Measurements from ENCODE around the gene AGXT. TPM values are rescaled to one million over a fixed set of nuclear protein-coding genes. Genes with fewer than 3 reads are reported as not detected.

AGXT gene
- total RNA-seq, 4 donors from 2014 or later = 1.5 TPM; not detected in 3

DNA sequence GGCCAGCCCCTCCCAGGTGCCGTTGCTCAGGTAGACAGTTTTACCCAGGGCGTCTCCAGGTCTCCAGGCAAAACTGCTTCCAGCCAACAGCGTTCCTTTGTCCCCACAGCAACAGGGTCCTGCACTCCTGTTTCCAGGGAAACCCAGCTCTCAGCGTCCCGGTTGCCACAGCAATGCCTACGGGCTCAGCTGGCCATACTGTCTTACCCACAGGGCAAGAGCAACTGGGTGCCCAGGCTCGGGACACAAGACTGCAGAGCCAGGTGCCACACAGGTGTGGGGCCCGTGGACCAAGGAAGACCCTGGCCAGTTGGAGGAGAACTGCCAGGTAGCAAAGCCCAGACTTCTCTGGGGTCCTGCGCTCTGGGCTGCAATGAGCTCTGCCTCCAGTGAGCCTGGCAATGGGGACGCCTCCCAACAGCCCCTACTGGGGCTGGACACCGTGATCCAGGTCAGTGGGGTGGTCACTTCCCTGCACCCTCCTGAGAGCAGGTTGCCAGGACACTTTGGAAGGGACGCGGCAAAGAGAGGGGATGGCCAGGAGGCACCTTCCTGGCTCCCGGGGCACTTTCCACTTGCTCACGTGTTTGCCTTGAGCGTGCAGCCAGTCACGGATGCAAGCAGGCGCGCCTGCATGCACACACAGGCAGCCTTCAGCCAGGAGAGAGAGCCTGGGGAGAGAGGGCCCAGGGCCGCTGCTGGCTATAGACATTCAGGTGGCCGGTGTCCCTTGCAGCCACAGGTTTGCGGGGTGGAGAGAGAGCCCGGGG is 37.7 kb downstream of the AGXT start, which contains the start of gene CROCC2:
CROCC2 (plus strand) TSS at position 196 of the 770 bp plus-strand sequence; CDS start at position 374, 178 bp downstream.
- H3K4me1 ChIP-seq = no peaks in the 10 kb centered on the region
- H3K36me3 ChIP-seq = no peaks in the 10 kb centered on the region
- no peak within 1 kb of the TSS for H3K27ac ChIP-seq
- H3K9me3 ChIP-seq = no peaks in the 10 kb centered on the region
- no peaks in the 10 kb centered on the region for H3K27me3 ChIP-seq
- H3K4me3 ChIP-seq = no peak within 1 kb of the TSS
- DNase-seq = no peak
- TF ChIP-seq POLR2A (IDR thresholded peaks at IDR 0.05) = no peak
- no peak for TF ChIP-seq CTCF (IDR thresholded peaks at IDR 0.05)

DNA sequence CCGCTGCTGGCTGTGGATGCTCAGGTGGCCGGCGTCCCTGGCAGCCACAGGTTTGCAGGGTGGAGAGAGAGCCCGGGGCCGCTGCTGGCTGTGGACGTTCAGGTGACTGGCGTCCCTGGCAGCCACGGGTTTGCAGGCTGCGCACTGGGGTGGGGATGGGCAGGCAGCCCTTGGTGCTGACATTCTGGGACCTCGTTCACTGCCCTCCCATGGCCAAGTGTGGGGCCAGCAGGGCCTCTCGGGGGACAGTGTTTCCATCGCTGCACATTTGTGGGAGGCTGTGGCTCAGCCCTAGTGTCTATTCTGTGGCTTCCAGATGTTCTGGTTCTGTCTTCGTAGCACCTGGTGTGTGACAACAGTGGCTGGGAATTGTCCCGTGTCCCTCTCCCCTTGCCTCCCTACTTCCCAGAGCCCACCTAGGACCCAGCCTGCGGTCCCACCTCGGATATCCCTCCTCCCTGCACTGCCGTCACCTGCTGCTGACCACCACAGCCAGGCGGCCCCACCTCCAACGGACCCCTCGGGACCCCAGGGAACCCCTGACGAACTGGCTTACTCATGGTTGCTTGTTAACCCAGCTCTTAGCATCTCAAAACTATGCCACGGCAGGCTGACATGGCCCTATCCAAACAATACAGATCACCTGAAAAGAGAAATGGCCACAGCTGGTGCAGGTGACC is 38.4 kb downstream of the AGXT start:
- H3K27me3 ChIP-seq = no peaks in the 10 kb centered on the region
- TF ChIP-seq POLR2A (IDR thresholded peaks at IDR 0.05) = no peak
- no peak for TF ChIP-seq CTCF (IDR thresholded peaks at IDR 0.05)
- H3K9me3 ChIP-seq = no peaks in the 10 kb centered on the region
- H3K4me1 ChIP-seq = no peaks in the 10 kb centered on the region
- no peak overlapping the region for H3K4me3 ChIP-seq
- H3K36me3 ChIP-seq = no peaks in the 10 kb centered on the region
- H3K27ac ChIP-seq = no peak overlapping the region
- DNase-seq = no peak

DNA sequence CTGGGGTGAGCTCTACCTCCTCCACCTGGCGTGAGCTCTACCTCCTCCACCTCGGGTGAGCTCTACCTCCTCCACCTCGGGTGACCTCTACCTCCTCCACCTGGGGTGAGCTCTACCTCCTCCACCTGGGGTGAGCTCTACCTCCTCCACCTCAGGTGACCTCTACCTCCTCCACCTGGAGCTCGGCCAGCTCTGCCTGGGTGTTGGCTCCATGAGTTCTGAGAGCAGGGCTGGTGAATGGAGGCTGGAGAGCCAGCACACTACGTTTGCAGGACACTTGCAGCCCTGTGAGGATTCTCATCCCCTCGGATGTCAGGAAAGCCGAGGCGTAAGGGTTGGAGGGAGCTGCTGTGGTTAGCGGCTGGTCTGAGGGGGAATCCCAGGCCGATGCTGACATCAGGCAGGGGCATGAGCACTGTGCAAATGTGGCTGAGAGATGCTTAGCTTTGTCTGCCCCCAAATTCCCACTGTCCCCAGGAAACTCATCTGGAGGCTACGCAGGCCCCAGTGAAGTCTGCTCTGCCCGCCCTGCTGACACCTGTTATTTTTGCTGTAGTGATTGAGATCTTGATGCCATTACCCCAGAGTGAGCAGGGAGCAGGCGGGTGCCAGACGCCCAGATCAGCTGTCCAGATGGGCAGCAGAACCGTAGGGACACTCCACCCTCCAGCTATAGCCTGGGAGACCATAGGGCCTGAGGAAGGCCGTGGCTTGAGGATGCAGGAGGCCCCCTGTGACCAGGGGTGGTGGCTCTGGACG is 40.8 kb downstream of the AGXT start:
- DNase-seq = no peak
- Histone ChIP-seq H3K27ac (no peak overlapping the region), H3K9me3 (no peaks in the 10 kb centered on the region), H3K4me1 (peaks cover 0 to 5% (median 2%) of the 10 kb centered on the region in 4 donors), H3K4me3 (no peak overlapping the region), H3K27me3 (no peaks in the 10 kb centered on the region), H3K36me3 (no peaks in the 10 kb centered on the region)
- no peak for TF ChIP-seq POLR2A (IDR thresholded peaks at IDR 0.05)
- TF ChIP-seq CTCF (IDR thresholded peaks at IDR 0.05) = no peak

DNA sequence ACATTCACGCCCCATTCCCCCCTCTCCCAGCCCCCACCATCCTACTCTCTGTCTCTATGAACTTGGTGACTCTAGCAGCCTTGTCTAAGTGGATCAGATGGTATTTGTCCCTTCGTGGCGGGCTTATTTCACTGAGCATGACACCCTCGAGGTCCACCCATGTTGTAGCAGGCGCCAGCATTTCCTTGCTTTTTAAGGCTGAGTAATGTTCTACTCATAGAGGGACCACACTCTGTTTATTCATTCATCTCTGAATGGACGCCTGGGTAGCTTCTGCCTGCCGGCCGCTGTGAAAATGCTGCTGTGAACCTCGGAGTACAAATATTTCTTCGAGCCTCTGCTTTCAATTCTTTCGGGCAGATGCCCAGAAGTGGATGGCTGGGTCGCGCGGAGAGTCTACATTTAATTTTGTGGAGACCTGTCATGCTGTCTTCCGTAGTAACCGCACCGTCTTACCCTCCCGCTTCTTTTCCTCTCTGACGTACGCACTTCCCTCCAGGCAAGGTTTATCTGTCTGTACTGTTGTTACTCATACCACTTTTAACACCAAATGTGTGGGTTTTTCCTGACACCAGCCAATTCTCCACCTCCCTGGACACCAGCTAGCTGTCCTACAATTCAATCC is 43.1 kb downstream of the AGXT start:
- TF ChIP-seq POLR2A (IDR thresholded peaks at IDR 0.05) = no peak
- no peak for TF ChIP-seq CTCF (IDR thresholded peaks at IDR 0.05)

More for the DNA sequence above, 43.1 kb downstream of the AGXT start:
- no peaks in the 10 kb centered on the region for H3K9me3 ChIP-seq
- no peak overlapping the region for H3K27ac ChIP-seq
- no peaks in the 10 kb centered on the region for H3K36me3 ChIP-seq
- peaks cover 0 to 24% (median 4%) of the 10 kb centered on the region in 4 donors for H3K4me1 ChIP-seq
- no peak for DNase-seq
- H3K27me3 ChIP-seq = peaks cover 0 to 6% of the 10 kb centered on the region in 2 donors
- no peak overlapping the region for H3K4me3 ChIP-seq

Measured in Peyer's patch (tissue), 4 donors.